Kasumi-1 (cell line): ENCODE measurements around the gene PTPN18.
A peak's percentile ranks its signal among the peaks of the same experiment; 100 is the strongest.

Source experiments
- DNase-seq, 2 experiments: peaks; one replicate each; lab custom pipeline; 2025; lab: John Stamatoyannopoulos, UW

Gene PTPN18

DNA sequence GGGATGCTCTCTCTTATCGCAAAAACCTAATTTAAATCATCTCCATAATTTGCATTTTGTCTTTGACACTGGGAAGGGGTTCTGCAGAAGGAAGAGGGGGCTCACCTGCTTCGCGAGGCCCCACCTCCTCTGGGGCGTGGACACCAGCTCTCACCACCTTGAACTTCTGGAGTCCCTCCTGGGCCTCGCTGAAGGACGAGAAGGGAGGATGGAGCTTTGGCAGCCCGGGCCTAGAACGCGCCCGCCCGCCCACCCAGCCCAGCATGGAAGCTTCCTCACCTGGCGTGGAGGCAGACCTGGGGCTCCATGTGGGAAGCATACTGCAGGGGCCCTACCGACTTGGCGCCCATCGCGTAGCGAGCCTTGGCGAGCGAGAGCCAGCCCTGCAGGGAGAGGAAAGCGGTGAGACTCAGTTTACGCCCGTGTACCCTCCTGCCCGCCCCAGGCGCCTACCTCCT, 14.3 kb upstream of the PTPN18 start:
- DNase-seq: peak in 1 of 2 experiments; percentile 21

DNA sequence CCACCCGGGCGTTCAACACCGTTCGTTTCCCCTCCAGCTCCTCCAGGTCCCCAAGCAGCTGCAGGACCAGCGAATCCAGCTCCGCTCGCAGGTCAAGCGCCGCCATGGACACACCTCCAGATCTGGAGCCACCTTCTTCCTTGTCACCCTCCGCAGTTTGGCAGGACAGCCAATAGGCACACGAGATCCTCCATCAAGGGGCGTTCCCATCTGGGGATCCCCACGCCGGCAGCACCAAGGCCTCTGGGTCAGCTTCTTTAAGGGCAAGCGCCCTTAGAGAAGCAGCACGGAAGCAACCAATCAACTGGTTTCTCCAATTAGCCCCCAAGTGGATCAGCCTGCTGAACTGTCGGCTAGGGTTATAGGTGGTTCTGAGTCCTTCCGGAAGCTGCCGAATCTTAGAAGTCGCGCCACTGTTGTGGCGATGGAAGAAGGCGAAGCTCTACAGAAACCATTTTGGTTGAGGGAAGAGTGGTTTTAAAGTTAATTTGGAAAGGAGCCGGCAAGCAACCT, 13.8 kb upstream of the PTPN18 start:
- DNase-seq: peak; percentile 94 to 95

DNA sequence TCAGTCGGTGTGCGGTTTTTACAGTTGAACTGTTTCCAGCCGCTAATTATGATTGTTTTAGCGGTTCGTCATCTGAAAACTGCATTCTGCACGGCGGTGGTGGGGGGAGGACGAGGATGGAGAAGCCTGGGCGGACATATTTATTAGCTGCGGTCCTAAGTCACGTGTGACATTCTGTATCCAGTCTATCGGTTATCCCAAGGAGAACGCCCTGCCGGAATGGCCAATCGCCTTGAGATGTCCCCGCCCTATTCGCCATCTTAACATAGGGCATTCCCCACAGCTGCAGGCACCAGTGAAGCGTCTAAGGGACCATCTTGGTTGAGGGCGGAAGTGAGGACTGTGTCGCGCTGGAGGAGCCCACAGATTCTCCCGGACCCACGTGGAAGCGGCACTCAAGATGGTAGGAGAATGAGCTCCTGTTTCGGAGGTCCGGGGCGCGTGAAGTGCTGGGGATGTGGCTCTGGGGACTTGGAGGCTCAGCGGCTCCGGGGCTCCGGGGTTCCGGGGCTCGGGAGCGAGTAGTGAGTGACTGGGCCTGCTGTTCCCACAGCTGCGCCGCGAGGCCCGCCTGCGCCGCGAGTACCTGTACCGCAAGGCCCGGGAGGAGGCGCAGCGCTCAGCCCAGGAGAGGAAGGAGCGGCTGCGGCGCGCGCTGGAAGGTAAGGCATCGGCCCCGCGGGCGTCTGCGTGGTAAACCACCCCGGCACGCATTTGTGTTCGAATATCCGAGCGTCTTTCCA, 13.2 kb upstream of the PTPN18 start, which contains the start of gene IMP4:
TSS of gene IMP4 (plus strand) at position 365 of the 743 bp plus-strand sequence. CDS start at position 401, 36 bp downstream.
- peak; percentile 99 for DNase-seq

DNA sequence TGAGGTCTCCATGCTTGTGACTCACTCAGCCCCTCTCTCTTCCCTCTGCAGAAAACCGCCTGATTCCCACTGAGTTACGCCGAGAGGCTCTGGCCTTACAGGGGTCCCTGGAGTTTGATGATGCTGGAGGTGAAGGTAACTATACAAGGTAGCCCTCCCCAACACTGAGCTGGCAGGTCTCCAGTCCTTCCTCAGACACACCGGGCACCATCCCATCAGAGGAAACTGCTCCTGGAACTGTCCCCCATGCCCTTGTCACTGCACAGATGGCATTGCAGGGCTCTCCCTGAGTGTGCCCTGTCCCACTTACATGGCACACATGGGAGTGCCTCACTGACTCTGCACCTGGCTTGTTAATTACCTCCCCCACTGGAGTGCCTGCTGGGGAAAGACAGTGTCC, 11.3 kb upstream of the PTPN18 start:
- DNase-seq: no peak

DNA sequence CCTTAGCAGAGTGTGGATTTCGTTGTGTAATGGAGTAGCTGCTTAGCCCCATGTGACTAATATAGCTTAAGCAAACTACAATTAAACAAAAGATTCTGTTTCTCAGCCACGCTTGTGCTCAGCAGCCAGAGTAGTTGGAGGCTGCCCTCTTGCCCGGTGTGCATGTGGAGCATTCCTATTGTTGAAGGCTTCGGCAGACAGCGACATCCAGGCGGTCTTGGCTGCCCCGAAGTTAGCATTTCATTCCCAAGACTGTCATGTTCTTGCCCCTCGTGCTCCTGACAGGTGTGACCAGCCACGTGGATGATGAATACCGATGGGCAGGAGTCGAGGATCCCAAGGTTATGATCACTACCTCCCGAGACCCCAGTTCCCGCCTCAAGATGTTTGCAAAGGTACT, 10.8 kb upstream of the PTPN18 start:
- no peak for DNase-seq

DNA sequence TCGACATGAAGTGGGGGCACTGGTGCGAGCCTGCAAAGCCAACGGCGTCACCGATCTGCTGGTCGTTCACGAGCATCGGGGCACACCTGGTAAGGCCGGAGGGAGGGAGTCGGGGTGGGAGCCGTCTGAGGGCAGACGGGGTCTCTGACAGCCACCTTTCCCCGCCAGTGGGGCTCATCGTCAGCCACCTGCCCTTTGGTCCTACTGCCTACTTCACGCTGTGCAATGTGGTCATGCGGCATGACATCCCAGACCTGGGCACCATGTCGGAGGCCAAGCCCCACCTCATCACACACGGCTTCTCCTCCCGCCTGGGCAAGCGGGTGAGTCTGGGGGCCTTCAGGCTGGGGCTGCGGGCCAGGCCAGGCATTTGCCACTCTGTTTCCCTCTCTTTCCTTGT, 10.2 kb upstream of the PTPN18 start:
- no peak for DNase-seq

DNA sequence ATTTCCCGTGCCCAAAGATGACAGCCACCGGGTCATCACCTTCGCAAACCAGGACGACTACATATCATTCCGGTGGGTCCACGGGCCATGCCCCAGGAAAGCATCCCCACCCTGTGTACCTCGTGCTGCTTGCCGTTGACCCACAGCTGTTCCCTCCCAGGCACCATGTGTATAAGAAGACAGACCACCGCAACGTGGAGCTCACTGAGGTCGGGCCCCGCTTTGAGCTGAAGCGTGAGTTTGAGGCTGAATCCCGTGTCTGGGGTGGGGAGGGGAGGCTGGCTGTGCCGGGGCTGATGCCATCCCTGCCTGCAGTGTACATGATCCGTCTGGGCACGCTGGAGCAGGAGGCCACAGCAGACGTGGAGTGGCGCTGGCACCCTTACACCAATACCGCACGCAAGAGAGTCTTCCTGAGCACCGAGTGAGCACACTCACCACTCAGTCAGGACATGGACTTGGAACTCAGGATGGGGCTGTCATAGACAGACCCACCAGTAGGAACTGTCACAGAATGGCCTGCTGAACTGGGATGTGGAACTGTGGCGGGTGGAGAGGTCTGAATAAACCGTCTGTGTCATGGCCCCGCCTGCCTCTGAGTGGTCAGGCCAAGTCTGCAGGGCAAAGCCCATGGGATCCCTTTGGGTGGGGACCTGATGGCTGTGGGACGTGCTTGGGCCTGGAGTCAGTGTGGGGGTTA, 9.7 kb upstream of the PTPN18 start:
- DNase-seq: no peak

DNA sequence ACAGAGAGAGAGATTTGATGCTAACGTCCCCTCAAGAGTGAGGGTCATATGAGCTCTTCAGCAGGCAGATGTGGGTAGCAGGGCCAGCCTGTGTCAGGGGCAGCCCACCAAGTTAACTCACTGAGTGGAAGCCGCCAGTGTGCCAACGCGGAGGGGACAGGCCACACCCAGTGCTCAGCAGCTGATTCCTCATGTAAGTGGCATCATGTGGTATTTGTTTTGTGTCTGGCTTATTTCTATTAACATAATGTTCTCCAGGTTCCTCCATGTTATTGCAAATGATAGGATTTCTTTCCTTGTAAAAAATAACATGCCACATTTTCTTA, 9.2 kb upstream of the PTPN18 start:
- DNase-seq: no peak

DNA sequence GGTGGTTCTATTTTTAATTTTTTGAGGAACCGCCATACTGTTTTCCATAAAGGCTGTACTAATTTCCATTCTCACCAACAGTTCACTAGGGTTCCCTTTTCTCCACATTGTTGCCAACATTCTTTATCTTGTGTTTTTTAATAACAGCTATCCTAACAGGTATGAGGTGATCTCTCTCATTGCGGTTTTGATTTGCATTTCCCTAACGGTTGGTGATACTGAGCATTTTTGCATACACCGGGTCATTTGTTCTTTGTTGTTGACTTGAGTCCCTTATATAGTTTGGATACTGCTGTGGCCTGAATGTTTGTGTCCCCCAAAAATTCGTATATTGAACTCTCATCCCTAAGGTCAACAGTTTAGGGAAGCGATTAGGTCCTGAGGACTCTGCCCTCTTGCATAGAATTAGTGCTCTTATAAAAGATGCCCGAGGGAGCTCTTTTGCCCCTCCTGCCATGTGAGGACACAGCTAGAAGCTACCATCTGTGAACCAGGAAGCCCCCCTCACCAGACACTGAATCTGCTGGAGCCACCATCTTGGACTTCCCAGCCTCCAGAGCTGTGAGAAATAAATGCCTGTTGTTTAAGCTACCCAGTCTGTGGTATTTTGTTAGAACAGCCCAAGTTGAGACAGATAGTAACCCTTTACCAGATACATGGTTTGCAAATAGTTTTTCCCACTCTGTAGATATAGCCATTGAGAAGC, 8.5 kb upstream of the PTPN18 start:
- DNase-seq: no peak

DNA sequence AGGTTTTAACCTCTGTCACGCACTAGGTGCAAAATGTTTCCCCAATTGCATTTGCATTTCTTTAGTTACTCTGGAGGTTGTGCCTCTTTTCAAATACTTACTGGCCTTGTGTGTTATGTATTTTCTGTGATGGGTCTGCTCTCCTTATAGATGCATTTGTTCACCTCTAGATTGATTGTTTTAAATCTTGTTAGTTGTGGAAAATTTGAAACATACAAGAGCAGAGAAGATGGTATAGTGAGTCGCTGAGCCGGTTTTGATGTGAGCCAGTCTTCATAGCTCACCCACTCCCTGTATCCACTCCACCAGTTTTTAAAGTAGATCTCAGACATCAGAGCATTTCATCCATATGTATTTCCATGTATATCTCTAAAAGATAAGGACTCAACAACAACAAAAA, 6.7 kb upstream of the PTPN18 start:
- DNase-seq: no peak

DNA sequence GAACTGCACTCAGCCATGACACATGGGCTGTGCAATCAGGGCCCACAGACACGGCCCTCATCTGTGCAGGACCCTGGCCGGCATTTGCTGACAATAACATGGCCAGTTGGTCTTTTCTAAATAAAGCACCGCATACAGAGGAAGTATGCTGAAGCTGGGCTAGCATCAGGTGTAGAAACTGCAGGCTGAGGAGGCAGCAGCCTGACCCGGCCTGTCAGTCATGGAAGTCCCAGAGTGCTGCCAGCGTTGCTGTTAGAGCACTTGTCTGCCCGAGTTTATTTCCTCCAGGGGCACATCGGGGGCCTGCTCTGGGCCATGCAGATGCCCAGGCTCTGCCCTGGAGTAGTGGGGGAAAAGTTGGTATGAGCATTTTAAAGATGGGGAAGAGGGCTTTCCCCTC, 4.1 kb upstream of the PTPN18 start:
- peak in 1 of 2 experiments; percentile 11 for DNase-seq

DNA sequence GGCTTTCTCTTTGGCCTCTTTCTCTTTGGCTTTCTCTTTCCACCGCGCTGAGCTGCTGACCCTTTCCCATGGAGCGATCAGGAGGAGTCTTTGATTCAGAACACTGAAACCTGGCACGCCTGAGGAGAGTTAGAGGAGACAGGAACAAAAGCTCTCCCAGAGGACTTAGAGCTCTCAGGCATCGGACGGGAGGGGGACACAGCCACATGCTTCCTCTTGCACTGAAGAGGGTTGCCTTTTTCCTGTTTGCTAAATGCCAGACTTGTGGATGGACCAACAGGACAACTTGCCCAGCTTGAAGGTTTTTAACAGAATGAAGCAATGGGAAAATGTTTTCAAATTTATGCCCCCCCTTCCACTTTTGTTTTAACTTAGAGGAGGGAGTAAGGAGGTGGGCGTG, 3.6 kb upstream of the PTPN18 start:
- peak; percentile 20 to 38 for DNase-seq

DNA sequence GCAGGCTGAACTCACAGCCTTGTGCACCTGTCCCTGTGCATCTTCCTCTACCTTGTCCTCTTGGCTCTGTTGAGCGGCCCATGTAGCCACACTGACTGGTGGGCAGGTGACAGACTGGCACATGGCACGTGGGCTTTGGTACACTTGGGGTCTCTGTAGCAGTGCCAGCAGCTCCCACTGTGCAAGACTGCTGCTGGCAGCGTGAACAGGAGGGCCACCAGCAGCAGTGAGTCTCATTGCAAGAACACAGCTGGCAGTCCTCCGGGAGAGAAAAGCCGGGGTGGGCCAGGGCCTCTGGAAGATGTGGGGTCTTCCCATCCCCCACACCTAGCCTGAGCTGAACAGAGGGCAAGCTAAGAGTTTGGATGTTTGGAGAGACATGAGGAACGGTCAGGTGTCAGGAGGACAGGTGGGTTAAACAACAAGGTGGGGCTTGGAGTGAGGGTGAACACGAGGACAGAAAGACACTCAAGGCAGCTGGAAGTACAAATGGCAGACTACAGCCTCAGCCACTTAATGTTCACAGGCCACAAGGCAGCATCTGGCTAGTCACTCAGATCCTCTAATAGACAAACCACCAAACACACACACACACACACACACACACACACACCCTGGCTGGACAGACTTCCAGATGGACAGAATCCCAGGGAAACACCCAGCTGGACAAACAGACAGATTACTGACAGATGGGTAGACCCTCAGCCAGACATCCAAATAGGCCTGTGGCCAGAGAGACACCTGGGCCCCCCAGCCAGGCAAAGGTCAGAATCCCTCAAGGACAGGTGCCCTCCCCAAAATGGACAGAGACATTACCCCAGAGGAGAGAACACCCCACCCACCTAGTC, 2.3 kb upstream of the PTPN18 start:
- DNase-seq: no peak

DNA sequence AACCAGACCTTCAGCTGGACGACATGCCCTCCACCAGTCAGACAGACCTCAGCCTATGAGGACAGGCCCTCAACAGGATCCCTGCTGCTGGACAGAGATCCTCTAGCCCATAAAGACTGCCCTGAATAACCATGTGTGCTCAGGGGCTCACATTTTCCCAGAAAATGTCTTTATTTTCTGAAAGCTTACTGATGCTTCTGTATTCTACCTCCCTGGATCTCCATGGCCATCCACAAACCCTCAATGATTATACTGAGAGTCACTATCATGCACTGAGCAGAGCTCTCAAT, 1.8 kb upstream of the PTPN18 start:
- no peak for DNase-seq

DNA sequence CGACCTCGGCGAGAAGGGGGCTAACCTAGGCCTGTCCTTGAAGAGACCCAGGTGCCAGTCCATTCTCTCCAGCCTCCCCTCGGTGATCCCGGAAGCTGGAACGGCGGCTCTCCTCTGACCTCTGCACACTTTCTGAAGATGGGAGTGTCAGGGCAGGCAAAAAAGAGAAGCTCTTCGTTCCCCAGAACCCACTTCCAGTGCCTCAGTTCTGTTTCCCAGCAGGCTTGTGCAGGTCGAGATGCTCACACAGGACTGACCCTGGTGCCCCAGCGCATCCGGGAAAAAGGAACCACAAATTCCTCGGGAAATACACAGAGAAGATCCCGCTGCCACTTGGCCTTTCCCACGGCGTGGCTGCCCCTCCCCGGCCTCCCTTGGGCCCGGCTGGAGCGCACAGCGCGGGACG, 681 bp upstream of the PTPN18 start:
- no peak for DNase-seq

DNA sequence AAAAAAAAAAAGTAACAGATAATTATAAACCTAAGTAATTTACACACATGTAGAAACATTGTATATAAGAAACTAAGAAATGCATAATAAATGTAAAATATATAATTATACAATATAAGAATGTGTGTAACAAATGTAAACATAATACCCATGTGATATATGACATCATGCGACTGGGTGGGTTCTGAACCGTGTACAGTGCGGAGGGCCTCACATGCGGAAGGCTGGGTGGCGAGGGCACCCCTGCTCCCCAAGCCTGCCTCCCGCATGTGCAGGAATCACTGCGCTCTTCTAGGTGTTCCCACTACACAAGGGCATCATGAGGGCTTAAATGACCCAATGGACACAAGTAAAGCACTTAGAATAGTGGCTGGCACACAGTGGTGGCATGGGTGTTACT, 2.0 kb downstream of the PTPN18 start:
- no peak for DNase-seq

DNA sequence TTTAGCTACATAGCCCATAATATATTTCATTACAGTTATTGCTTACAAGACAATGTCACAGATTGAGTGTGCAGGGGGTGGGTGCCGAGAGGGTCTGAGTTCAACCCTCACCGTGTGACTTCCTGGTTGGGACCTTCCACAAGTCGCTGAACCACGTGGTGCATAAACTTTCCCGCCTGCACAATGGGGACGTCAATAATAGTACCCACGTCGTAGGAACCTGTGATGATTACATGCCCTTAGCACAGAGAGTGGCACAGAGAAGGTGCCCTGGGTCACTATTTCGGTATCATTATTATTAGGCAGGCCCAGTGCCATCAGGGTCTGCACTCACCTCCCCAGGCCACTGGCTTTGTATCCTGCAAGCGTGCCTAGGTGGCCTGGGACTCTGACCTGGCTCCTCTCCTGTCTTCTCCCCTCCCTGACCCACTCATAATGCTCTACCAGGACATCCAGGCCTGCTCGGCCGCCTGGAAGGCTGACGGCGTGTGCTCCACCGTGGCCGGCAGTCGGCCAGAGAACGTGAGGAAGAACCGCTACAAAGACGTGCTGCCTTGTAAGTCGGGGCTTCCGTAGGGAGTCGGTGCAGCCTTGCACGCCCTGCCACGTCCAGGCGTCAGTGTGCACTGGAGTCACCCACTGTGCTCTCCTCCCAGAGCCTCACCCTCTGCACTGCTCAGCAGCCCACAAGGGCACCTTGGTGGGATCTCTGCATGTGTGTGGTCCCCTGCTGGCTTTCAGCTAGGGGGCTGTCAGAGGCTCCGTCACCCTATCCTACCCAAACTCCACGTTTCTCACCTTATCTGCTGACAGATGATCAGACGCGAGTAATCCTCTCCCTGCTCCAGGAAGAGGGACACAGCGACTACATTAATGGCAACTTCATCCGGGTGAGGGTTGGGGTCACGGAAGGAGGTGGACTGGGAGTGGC, 2.8 kb downstream of the PTPN18 start:
- DNase-seq: no peak

DNA sequence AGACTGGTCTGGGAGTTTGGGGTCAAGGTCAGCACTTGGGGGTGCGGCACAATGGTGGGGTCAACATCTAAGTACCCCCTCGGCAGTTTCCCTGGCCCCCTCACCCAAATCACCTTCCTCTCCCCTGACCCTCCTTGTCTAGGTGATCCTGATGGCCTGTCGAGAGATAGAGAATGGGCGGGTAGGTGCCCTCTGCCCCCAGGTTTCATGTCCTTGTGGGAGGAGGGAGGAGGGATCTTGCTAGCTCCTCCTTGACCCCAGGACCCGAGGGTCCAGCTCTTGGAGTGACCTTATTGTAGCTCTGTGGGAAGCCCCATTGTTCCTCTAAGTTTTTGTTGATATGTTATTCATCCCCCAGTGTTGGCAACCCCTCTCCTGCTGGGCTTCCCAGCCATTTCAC, 3.6 kb downstream of the PTPN18 start:
- no peak for DNase-seq

DNA sequence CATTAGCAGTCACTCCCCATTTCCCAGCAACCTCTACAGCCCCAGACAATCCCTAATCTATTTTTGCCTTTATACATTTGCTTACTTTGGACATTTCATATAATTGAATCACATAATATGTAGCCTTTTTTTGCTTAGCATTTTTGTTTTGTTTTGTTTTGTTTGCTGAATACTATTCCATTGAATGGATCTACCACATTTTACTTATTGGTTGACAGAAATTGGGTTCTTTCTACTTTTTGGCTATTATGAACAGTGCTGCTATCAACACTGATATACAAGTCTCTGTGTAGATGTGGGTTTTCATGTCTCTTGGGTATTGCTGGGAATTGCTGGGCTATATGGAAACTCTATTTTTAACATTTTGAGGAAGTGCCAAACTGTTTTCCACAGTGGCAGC, 7.6 kb downstream of the PTPN18 start:
- DNase-seq: no peak

DNA sequence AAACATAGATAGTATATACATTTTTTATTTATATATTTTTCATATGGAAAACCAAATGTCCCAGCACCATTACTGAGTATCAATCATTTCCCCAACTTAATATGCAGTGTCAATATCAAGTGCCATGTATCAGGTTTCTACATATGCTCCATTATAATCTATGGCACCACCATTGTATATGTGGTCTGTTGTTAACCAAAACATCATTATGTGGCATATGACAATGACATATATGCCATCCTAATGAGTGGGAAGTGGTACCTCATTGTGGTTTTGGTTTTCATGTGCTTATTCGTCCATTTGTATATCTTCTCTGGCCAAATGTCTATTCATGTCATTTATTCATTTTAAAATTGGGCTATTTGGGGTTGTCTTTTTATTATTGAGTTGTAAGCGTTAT, 9.2 kb downstream of the PTPN18 start:
- DNase-seq: no peak

DNA sequence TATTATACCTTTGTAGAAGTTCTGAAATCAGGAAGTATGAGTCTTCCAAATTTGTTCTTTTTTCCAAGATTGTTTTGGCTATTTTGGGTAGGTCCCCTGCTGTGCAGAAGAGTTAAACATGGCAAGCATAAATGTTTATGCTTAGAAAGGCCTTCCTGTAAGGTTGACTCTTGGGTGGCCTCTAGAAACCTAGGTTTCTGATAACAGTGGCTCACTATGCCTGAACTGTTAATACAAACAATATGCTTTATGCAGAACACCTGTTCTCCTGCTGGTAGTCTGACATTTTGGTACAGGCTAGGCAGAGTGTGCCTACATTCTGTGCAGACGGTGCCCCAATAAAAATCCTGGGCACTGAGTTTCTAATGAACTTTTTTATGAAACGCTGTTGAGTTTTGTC, 10.1 kb downstream of the PTPN18 start:
- DNase-seq: no peak
